Keratinocyte (primary cell): ENCODE data around the gene ADAM19. TPM values are rescaled to one million over a fixed set of nuclear protein-coding genes. Genes with fewer than 3 reads are reported as not detected.

ENCODE experiments used
- DNase-seq: peaks from one replicate; pipeline ENCODE4 v3.0.0-alpha.2; 2011; ENCODE audit warnings: low read depth, missing footprints, low spot score
- FAIRE-seq: peaks from 2 replicates; lab custom pipeline; 2011; peaks lifted over from hg19 to GRCh38; lab: Jason Lieb, UNC
- H2AFZ ChIP-seq: 2 replicates; pipeline ENCODE4 v1.6.0; 2012; ENCODE audit warnings: low read length, control low read depth, inconsistent platforms; ENCODE audit not compliant: control insufficient read depth
- H3K27ac ChIP-seq: 2 replicates; pipeline ENCODE4 v1.5.1; 2011; ENCODE audit warnings: low read length; ENCODE audit not compliant: control insufficient read depth, insufficient read depth
- H3K27me3 ChIP-seq: 3 replicates; pipeline ENCODE4 v1.6.0; 2011; ENCODE audit warnings: low read length; ENCODE audit not compliant: control insufficient read depth, insufficient read depth; ENCODE audit errors: extremely low read depth
- H3K36me3 ChIP-seq, 2 experiments: 2 replicates in 1 of 2; 3 replicates in 1 of 2; pipeline ENCODE4 v1.5.1; 2011; ENCODE audit warnings: low read length in 2 of 2, mild to moderate bottlenecking in 1 of 2; ENCODE audit not compliant: control insufficient read depth in 2 of 2, insufficient read depth in 2 of 2; ENCODE audit errors: extremely low read depth in 1 of 2
- H3K4me1 ChIP-seq: 3 replicates; pipeline ENCODE4 v1.5.1; 2011; ENCODE audit warnings: low read length; ENCODE audit not compliant: control insufficient read depth, insufficient read depth; ENCODE audit errors: extremely low read depth
- H3K4me2 ChIP-seq: 3 replicates; pipeline ENCODE4 v1.6.0; 2011; ENCODE audit warnings: low read depth, low read length; ENCODE audit not compliant: control insufficient read depth, insufficient read depth; ENCODE audit errors: extremely low read depth
- H3K4me3 ChIP-seq, 3 experiments: fragments of 200-600 bp in 1 of 3; sonication (generic) in 1 of 3; 2 replicates in 2 of 3; 3 replicates in 1 of 3; pipeline ENCODE4 v1.5.1; 2011 to 2016; ENCODE audit warnings: low read length in 3 of 3, mild to moderate bottlenecking in 3 of 3, control low read depth in 2 of 3, inconsistent platforms in 1 of 3, low read depth in 1 of 3, mixed read lengths in 1 of 3, mixed run types in 1 of 3, moderate library complexity in 1 of 3; ENCODE audit not compliant: control insufficient read depth in 2 of 3, insufficient read depth in 2 of 3; ENCODE audit errors: extremely low read depth in 1 of 3
- H3K79me2 ChIP-seq: 2 replicates; pipeline ENCODE4 v1.6.0; 2012; ENCODE audit warnings: low read length; ENCODE audit not compliant: control insufficient read depth, insufficient read depth
- H3K9ac ChIP-seq: 3 replicates; pipeline ENCODE4 v1.6.0; 2011; ENCODE audit warnings: low read length; ENCODE audit not compliant: control insufficient read depth, insufficient read depth; ENCODE audit errors: extremely low read depth
- H3K9me1 ChIP-seq: 3 replicates; pipeline ENCODE4 v1.6.0; 2011; ENCODE audit warnings: low read length; ENCODE audit not compliant: control insufficient read depth, insufficient read depth; ENCODE audit errors: extremely low read depth
- H3K9me3 ChIP-seq: 2 replicates; pipeline ENCODE4 v1.5.1; 2012; ENCODE audit warnings: low read depth, low read length; ENCODE audit not compliant: control insufficient read depth
- H4K20me1 ChIP-seq: 3 replicates; pipeline ENCODE4 v1.6.0; 2011; ENCODE audit warnings: low read length; ENCODE audit not compliant: control insufficient read depth, insufficient read depth; ENCODE audit errors: extremely low read depth
- EZH2 ChIP-seq: IDR thresholded peaks from one replicate; pipeline ENCODE4 v1.6.1; 2012; ENCODE audit warnings: inconsistent platforms, mild to moderate bottlenecking, low read length, moderate library complexity
- dilution Hi-C: fragments of 300-500 bp; cut with MboI; formaldehyde crosslinking; loops from one replicate; pipeline ENCODE4 v1.7.0; 2020; ENCODE audit warnings: low sequenced_read_pairs; ENCODE audit not compliant: extremely low pct_ligation_motif_present
- polyA plus RNA-seq, 5 experiments: library from polyadenylated mRNA; depleted of rRNA in 3 of 5; stranded (reverse) in 3 of 5; stranded (forward) in 1 of 5; unstranded in 1 of 5; fragments of >200 nt; gene quantifications; 1 replicate in 1 of 5; 2 replicates in 3 of 5; 3 replicates in 1 of 5; pipeline versions ENCODE4 v1.2.1 to v1.2.3, GENCODE V29; 2011 to 2012; ENCODE audit warnings: missing spikeins in 2 of 5, low read depth in 1 of 5, low replicate concordance in 1 of 5
- TF ChIP-seq, protein P1 (sequence below), 3 experiments: IDR thresholded peaks in 1 of 3; conservative IDR thresholded peaks in 1 of 3; optimal IDR thresholded peaks in 1 of 3; 2 replicates in 2 of 3; 3 replicates in 1 of 3; pipeline versions ENCODE3 to v1.5.1; 2011; ENCODE audit warnings: low read length in 3 of 3, mild to moderate bottlenecking in 3 of 3, moderate library complexity in 2 of 3, control low read depth in 1 of 3, inconsistent platforms in 1 of 3; ENCODE audit not compliant: insufficient read depth in 2 of 3; ENCODE audit errors: extremely low read depth in 1 of 3

Gene ADAM19
- polyA plus RNA-seq, 1 donor (not counting 4 experiments of a cell fraction or from before 2014, with no cell fraction given) = 22.7 TPM

DNA sequence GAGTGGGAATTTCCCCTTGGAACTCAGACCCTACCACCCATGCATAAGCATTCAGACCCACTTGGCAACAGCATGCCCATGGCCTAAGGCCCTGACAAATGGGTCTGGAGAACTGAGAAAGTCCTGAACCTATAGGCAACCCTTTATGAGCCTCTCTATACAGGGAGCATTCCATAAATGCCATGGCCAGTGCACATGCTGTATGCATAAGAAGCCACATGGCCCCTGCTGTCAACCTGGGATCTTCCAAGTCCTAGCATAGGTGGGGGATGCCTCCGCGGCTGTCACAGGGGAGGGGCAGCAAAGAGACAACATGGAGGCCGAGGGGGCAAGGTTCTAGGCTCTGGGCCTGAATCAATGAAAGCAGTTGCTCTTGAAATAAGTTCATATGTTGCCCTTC lies 123.8 kb downstream of the ADAM19 start:
- no peak overlapping the region for H3K4me2 ChIP-seq
- no peak overlapping the region for H2AFZ ChIP-seq
- H4K20me1 ChIP-seq = no peaks in the 10 kb centered on the region
- peaks cover 10% of the 10 kb centered on the region for H3K4me1 ChIP-seq
- no peaks in the 10 kb centered on the region for H3K36me3 ChIP-seq
- H3K9ac ChIP-seq = no peak overlapping the region
- FAIRE-seq (no peak), DNase-seq (no peak)
- no peaks in the 10 kb centered on the region for H3K9me1 ChIP-seq
- no peaks in the 10 kb centered on the region for H3K79me2 ChIP-seq
- H3K9me3 ChIP-seq = no peaks in the 10 kb centered on the region
- dilution Hi-C loops = no loop called here
- no peak for TF ChIP-seq EZH2
- TF ChIP-seq, protein P1, sequence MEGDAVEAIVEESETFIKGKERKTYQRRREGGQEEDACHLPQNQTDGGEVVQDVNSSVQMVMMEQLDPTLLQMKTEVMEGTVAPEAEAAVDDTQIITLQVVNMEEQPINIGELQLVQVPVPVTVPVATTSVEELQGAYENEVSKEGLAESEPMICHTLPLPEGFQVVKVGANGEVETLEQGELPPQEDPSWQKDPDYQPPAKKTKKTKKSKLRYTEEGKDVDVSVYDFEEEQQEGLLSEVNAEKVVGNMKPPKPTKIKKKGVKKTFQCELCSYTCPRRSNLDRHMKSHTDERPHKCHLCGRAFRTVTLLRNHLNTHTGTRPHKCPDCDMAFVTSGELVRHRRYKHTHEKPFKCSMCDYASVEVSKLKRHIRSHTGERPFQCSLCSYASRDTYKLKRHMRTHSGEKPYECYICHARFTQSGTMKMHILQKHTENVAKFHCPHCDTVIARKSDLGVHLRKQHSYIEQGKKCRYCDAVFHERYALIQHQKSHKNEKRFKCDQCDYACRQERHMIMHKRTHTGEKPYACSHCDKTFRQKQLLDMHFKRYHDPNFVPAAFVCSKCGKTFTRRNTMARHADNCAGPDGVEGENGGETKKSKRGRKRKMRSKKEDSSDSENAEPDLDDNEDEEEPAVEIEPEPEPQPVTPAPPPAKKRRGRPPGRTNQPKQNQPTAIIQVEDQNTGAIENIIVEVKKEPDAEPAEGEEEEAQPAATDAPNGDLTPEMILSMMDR (optimal IDR thresholded peaks at IDR 0.05 in 1 of 3, IDR thresholded peaks at IDR 0.05 in 1 of 3, conservative IDR thresholded peaks at IDR 0.05 in 1 of 3; ENCODE audit: extremely low read depth in 1 of 3, insufficient read depth in 2 of 3, low read length in 3 of 3) = no peak
- H3K27me3 ChIP-seq = no peaks in the 10 kb centered on the region
- H3K27ac ChIP-seq = no peak overlapping the region
- H3K4me3 ChIP-seq = no peak overlapping the region

DNA sequence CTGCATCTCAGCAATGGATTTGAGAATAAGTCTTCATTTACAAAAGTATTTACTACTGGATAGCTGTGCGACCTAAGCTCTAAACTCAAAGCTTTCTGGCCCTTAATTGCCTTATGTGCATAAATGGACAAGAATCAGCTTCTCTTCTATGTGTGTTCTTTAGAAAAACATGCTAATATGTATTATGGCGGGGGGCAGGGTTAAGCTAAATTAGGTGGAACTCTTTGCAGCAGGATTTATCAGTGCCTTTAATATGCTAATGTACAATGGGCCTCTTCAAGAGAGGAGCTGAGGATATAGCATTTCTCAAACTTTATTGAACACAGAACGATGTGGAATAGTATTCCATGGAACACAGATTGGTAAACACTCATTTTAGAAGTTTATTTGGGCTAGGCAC lies 125.6 kb downstream of the ADAM19 start:
- no peak overlapping the region for H3K27ac ChIP-seq
- H3K4me3 ChIP-seq = no peak overlapping the region
- FAIRE-seq (no peak), DNase-seq (no peak)
- TF ChIP-seq, protein P1 (optimal IDR thresholded peaks at IDR 0.05 in 1 of 3, IDR thresholded peaks at IDR 0.05 in 1 of 3, conservative IDR thresholded peaks at IDR 0.05 in 1 of 3; ENCODE audit: extremely low read depth in 1 of 3, insufficient read depth in 2 of 3, low read length in 3 of 3) = no peak
- no peak for TF ChIP-seq EZH2
- H3K4me1 ChIP-seq = peaks cover 21% of the 10 kb centered on the region
- no peak overlapping the region for H3K4me2 ChIP-seq
- no peak overlapping the region for H2AFZ ChIP-seq
- H3K36me3 ChIP-seq = no peaks in the 10 kb centered on the region
- H3K79me2 ChIP-seq = no peaks in the 10 kb centered on the region
- H3K27me3 ChIP-seq = no peaks in the 10 kb centered on the region
- H4K20me1 ChIP-seq = no peaks in the 10 kb centered on the region
- no peak overlapping the region for H3K9ac ChIP-seq
- H3K9me3 ChIP-seq = no peaks in the 10 kb centered on the region
- H3K9me1 ChIP-seq = no peaks in the 10 kb centered on the region
- dilution Hi-C loops = no loop called here
